CD1c-positive myeloid dendritic cell (primary cell): ENCODE results near the gene PITPNC1.
"Not testable (repeated sequence)": the region's sequence is repeated elsewhere in the genome, so short reads cannot be mapped to it uniquely, and the experiment has no call there.

Experiments
- DNase-seq: peaks from one replicate; pipeline ENCODE4 v3.0.0-alpha.2; 2016; ENCODE audit errors: extremely low spot score

The PITPNC1 gene

DNA sequence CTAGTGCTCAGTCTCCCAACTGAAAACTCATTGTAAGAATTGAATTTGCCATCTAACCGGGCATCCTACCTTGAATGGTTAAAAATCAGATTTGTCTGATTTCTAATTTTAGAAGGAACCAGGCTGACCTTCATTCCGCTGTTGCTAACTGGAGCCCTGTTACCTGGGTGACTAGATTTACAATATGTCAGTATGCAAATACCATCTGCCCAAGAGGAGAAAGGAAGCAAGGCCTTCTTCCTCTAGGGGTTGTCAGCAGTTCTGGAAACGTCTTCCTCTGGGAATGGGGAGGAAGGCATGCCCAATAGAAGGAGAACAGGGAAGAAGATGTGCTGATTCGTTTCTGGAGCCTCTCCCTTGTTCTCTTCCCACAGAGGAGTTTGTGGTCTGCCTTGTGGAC, 137.9 kb downstream of the PITPNC1 start:
- no peak for DNase-seq

DNA sequence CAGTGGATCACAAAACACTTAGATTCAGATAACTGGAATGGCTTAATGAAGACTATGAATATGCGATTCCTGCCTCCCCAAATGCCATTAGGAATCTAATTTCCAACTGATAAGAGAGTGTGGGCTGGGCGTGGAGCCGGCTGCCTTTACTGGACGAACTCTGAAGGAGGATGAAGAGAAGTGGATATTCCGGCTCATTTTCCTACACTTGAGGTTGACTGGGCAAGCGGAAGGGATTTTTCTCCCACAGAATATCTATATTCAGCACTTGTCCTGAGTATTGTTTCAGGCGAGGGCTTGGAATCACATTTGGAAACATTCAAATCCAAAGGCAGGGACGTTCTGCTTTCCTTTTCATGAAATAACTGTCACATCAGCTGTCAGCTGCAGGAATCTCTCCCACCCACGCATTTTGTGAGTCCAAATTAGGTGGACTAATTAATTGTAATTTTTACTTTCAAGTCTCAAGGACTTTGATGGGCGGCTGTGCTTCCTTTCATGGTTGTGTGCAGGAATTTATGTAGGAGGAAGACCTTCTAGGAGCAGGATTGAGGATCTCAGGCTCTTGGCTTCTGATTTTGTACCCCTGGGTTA, 138.5 kb downstream of the PITPNC1 start:
- no peak for DNase-seq

DNA sequence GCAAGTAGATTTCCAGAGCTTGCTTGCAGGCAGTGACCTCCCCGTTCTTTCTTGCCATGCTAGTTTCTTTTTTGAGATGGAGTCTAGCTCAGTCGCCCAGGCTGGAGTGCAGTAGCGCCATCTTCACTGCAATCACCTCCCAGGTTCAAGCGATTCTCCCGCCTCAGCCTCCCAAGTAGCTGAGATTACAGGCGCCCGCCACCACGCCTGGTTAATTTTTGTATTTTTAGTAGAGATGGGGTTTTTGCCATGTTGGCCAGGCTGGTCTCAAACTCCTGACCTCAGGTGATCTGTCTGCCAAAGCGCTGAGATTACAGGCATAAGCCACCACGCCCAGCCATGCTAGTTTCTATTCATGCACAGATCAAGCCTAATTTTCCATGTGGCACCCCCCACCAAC, 139.5 kb downstream of the PITPNC1 start:
- not testable (repeated sequence) for DNase-seq

DNA sequence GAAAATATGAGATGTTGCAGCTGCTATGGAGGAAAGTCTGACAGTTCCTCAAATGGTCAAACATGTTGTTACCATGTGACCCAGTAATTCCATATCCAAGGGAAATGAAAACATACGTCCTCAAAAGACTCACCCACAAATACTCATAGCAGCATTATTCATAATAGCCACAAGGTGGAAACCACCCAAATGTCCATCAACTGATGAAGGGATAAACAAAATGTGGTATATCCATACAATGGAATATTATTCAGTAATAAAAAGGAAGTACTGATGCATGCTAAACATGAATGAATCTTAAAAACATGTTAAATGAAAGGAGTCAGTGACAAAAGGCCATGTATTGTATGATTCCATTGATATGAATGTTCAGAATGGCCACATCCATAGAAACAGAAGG, 140.2 kb downstream of the PITPNC1 start:
- DNase-seq: peak; percentile 55

DNA sequence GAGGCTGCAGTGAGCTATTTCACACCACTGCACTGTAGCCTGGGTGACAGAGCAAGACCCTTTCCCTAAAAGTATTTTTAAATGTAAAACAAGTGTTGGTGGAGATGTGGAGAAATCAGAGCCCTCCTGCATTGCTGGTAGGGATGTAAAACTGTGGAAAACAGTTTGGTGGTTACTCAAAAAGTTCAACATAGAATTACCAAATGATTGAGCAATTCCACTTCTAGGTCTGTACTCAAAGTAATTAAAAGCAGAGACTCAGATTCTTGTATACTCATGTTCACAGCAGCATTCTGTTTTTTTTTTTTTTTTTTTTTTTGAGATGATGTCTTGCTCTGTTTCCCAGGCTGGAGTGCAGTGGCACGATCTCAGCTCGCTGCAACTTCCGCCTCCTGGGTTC, 141.8 kb downstream of the PITPNC1 start:
- no peak for DNase-seq

DNA sequence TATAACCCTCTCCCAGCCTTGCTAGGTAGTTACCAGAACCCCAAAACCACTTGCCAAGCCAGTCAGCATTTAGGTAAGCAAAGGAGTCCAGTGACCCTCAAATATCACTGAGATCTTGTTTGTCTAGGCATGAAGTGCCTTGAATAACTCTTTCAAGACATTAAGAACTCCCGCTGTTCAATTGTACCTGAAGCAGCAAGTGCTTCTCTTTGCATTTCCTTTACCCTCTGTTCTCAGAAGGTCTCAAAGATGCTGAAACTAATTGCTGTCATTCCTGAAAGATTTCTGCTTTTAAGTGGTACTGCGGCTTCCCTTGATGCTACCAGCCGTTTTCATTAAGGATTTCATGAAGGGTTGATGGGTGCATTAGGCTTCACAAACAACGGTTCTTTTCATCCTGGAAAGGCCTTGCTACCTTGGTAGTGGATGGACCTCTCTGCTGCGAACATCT, 142.7 kb downstream of the PITPNC1 start:
- DNase-seq: no peak

DNA sequence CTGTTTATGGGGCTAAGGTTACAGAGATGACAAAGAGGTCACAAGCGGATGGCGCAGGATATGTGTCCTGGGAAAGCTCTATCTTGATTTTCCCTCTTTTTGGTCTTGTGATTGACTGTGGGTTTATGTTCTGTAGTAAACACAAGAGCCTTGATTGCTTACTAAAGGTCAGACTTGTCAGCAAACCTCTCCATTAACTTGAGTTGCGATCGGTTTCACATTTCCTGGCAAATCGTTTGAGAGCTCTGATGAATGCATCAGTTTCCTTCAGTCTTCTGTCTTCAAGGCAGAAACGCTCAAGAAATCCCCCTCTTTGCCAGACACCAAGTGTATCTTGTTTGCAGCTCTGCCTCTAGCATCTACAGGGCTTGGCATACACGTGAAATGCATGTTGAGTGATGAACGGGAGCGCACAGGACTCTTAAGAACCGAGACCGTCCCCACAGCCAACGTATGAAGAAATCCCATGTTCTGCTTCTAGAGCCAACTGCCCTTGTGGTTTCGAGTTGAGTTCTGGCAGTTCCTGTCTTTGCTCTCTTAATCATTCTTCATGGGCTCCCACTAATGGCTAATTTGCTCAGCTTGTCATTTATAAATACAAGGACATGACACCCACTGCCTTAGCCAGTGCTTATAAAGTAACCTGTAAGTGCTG, 143.3 kb downstream of the PITPNC1 start:
- DNase-seq: peak; percentile 71

DNA sequence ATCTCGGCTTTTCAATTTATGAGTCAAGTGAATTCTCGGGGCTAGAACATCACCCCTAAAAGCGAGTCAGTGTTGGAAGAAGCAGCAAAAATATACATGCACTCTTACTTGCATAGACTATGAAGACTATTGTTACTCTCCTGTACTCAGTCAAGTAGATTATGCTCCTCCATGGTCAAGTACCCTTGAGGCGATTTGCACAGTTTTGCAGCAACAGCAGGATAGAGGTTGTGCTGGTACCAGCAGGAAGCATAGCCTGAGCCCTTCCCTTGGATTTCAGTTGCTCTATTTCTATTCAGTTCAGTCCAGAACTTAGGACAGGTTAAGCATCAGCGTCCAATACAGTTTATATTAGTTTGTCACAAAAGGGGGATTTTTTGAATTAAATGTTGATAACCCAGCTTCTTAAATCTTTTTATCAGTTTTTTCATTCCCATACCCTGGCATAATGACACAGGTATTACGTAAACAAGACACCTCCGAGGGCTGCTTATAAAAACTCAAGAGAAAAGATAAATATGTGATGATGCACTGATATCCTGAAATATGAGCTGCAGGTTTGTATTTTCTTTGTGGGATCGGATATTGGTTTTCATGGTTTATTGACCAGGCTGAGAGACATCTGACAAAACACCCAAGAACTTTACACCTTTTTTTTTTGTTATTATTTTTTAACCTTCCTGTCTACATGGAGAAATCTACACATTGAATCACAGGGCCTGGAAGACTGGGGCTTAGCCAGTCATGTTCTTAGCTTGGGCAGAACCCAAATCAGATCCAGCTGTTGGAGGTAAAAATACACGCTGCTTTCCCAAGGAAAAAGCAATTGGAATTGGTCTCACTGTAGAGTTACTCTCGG, 144.1 kb downstream of the PITPNC1 start:
- no peak for DNase-seq

DNA sequence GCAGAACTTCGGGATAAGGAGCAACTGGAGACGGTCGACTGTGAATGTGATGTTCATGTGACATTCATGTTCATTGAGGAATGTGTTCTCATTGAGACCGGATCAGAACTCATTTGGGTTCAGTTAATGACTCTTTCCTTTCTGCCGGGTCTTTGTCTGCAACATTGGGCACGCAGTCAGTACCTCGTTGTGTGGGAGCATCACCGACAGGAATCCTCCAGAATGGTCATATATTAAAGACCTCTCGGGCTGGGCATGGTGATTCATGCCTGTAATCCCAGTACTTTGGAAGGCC, 144.6 kb downstream of the PITPNC1 start:
- DNase-seq: no peak

DNA sequence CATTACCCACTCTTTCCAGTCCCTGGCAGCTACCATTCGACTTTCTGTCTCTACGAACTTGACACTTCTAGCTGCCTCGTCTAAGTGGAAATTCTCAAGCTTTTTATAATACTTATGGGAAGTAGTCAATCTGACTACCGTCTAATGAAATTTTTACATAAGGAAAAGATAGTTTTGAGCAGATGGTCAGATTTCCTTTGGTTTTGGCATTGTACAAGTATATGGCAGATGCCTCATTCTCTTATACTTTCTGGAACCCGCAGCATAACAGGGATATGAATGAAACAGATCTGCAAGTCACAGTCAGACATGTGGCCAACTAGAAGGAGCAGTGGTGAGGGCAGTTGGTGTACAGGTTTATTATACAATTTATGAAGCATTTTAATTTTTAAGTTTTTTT, 146.0 kb downstream of the PITPNC1 start:
- DNase-seq: no peak

DNA sequence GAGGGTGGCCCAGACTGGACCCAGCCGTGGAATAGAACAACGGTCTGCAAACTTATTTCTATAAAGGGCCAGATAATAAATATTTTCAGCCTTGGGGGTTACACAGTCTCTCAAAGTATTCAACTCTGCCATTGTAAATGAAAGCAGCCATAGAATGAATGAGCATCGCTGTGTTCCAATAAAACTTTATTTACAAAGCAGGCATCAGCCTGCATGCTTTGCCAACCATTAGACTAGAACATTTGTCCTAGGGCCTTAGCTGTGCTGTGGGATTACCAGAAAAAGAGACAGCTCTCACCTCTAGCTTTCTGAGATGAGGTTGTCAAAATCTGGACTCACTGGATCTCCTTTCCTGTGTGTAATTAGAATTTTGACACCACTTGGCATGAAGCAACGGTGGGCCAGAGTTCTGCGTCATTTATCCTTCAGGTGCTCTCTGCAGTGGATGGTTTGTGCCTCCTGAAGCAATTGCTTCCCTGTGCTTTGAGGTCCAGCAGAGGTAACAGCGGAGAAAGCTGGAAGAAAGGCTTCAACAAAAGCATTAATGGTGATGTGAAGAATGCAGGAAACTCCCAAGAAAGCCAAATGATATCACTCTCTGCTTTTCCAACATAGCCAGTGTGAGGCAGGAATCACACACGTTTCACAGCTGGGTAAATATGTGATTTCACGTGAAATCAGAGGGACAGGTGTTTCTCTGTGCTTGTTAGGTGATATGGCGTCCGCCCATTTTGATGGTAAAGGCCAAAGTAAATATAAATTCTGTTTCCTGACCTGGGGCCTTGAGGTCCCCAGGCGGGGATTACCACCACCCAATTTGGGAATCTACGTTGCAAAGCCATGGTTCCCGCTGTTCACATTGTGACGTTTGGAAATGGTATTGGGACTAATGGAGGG, 148.4 kb downstream of the PITPNC1 start:
- no peak for DNase-seq

DNA sequence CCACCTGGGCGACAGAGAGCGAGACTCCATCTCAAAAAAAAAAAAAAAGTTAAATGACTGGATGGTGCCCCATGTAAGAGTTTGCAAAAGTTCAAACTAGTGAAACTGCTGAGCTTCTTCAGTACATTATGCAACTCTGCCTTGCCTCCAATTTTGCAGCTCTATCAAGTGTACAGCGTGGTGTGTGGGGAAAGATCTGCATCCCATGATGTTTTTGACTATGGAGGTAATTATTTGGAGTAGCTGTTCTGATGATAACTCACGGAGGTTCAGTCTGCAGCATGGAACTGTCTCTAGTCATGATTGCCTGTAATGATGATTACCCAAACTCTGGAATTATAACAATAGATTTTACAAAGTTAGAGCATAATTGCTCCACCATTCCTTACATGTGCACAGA, 149.6 kb downstream of the PITPNC1 start:
- no peak for DNase-seq

DNA sequence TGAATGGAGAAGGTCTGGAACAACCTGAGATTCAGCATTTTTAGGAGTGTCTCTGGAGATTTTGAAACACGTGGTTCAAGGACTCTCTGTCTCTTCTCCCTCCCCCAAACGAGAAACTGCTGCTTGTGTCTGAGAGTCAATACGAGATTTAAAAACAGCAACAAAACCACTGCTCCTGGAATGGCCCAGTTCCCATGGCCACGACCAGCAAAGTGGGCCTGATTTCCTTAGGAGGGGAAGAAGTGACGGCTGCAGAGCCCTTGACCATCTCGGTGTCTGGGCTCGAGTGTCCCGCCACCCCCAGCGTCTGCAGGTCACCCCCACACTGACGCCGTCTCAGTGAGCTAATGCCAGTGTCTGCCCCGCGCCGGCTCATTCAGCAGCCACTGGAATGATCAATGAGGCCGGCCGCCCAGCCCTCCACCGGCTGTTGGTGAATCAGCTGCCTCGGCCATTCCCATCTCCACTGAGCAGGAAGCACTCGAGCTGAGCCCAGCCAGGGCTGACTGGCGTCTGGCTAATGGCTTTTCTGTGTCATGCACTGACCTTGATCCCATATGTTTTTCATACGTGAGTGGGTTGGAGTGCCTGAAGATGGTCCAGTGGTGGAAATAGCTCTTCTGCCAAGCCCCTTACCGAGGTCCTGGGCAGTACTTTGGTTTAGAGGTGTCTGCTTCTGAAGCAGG, 151.8 kb downstream of the PITPNC1 start:
- DNase-seq: no peak

DNA sequence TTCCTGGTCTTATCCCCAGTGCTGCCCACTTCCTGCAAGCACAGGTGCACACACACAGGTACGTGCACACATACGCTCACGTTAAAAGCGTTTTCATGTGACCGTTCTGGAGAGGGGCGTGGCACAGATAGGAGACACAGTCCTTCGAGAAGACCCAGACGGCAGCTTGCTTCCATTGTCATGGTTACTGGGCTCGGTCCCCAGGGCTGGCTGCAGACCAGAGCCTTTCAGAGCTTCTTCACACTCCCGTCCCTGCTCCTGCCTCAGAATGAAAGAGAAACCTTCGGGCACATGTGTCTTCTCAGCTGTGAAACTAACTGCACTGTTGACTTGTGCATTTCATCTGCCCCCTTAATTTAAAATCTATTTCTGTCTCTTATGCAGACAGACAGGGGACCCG, 154.2 kb downstream of the PITPNC1 start:
- no peak for DNase-seq

DNA sequence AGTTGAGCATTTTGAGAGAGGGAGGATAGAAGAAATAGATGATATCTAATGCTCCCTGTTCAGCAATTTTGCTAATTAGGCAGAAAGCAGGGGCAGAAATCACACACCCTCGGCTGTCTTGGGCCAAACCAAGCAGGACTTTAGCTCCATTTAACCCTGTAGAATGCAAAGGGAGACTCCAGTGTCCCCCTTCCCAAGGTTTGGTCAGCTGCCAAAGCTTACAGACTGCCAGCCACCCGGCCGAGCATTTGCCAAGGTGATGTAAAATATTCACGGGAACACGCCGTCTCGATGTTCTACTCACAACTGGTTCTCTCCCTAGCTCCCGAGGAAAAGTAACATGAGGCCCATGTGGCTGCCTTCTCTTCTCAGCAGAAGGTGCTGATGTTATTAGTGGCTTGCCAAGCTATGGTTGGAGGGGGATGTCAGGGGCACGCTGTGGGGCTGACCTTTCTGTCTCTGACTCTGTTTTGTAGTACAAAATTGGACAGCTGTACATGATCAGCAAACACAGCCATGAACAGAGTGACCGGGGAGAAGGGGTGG, 155.3 kb downstream of the PITPNC1 start:
- DNase-seq: no peak

DNA sequence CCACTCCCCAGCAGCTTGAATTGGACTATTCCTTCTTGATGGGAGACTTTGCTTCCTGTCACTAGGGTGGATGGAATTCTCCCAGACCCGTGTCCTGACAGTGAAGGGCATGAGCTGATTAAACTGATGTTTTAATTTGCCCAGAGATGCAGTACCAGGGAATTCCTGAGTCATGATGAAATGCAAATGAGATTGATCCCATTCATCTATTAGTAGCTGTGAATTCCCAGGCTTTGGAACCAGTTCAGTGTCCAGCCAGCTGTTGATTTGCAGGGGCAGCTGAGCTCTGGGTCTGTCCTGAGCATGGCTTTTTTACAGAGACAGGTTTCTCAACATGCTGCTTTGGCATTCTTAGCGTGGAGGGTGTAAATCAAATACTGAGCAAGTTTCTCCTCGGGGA, 157.9 kb downstream of the PITPNC1 start:
- no peak for DNase-seq

DNA sequence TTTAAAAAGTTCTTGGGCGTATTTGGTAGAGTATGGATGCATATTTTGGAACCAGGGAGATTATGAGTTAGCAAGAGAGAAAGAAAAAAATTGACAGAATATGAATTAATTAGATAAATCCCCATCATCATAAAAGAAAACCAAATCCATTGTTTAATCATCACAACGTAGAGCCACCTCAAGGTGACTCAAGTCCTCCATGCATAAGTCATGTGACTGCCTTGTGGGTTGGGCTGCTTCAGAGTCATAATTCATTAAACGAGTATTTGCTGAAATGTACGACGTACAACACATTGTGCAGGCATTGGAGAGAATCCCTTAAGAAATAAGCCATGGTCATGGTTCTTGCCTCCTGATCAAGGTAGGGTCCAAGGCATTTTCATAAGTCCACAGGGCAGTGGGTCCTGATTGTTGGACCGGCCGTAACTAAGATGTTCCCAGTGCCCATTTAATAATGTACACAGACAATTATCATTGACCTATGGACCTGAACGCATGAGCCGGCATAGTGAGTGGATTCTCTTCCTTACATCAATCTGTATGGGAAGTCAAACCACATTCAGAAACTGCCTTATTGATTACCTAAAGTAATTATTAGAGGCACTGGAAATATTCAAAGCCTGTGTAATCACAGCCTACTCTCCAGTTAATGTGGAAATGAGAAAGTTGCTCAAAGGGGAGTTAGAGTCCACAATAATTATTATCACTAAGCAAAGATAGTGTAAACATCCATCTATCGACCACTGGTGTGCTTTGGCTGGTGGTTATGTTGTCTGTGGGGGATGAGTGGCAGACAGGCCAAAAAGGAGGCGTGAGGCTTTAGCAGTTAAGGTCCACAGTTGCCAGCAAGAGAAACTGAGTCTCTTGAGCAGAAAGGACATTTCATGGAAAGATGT, 165.4 kb downstream of the PITPNC1 start:
- DNase-seq: no peak

DNA sequence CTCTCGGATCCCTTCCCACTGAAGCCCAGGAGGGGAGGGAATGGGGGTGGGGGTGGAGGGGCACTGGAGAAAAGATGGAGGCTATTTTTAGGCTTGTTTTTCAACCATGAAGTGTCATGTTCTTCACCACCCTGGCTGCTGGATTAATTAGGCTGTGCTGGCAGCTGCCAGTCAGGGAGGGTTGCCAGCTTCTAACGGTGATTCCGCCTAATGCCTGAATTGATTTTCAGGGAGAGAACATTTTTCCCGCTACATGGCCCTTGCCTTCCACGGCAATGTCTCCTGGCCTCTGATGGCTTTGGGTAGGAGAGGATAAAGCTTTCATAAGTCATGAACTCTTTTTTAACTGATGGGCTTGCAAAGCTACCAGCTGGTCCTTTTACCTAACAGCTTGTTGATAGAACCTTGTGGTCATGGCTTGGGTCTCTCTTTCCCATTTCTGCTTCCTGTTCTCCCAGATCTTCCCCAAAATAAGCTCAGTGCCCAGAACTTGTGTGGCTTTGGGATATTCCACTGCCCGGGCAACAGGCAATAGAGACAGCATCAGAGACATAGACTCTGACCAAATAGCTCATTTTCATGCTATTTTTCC, 167.4 kb downstream of the PITPNC1 start:
- DNase-seq: no peak

DNA sequence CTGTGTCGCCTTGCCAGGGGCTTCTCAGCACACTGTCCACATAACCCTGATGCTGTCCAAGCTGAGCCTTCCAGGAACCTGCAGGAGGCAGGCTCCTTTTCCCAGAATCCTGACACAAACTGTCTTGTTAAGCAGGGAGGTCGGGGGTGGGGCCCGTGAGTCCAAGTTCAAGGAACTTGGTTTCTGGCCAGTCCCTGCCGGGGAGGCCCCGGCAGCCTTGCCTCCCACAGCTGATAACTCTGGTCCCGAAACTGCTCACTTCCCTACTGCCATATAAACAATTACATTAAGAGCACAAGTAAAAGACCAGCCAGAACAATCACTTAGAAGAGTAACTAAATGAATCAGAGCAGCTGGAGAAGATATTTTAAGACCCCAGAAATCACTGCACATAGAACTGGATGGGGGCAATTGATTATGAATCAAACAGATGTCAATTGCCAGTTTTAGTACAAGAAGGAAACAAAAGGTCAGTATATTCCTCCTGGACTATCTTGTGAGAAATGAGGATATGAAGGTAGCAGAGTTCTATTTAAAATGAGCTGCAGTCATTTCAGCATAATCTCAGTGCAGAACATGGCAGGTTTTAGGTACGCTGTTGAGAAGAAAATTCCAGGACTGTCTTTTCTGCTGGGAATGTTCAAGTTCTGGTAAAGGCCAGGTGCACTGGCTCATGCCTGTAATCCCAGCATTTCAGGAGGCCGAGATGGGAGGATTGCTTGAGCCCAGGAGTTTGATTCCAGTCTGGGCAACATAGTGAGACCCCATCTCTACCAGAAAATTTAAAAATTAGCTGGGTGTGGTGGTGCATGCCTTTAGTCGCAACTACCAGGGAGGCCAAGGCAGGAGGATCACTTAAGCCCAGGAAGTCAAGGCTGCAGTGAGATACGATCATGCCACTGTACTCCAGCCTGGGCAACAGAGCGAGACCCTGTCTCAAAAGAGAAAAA, 169.8 kb downstream of the PITPNC1 start:
- DNase-seq: peak; percentile 81
